H9 (cell line): Measurements from ENCODE around the gene KIF26B. TPM values are rescaled to one million over a fixed set of nuclear protein-coding genes. Genes with fewer than 3 reads are reported as not detected.

Experiments used
- DNase-seq: peaks from one replicate; pipeline ENCODE4 v3.0.0-alpha.2; 2017
- H2AFZ ChIP-seq: one replicate; pipeline ENCODE4 v1.6.1; 2013; ENCODE audit warnings: mild to moderate bottlenecking, low read length, control low read depth, moderate library complexity
- H2AK5ac ChIP-seq: 2 replicates; pipeline ENCODE4 v1.6.1; 2013; ENCODE audit warnings: low read length, control low read depth, mixed read lengths; ENCODE audit not compliant: insufficient read length
- H2BK120ac ChIP-seq: one replicate; pipeline ENCODE4 v1.6.1; 2013; ENCODE audit warnings: low read depth, mild to moderate bottlenecking, low read length, control low read depth, inconsistent platforms; ENCODE audit not compliant: poor library complexity, severe bottlenecking
- H2BK12ac ChIP-seq: 2 replicates; pipeline ENCODE4 v1.6.1; 2013; ENCODE audit warnings: low read length, control low read depth, mixed read lengths, low read depth; ENCODE audit not compliant: insufficient read length
- H2BK15ac ChIP-seq: 2 replicates; pipeline ENCODE4 v1.6.1; 2013; ENCODE audit warnings: low read depth, low read length, control low read depth
- H2BK20ac ChIP-seq: one replicate; pipeline ENCODE4 v1.6.1; 2013; ENCODE audit warnings: low read depth, mild to moderate bottlenecking, low read length, control low read depth, inconsistent platforms; ENCODE audit not compliant: poor library complexity, severe bottlenecking
- H2BK5ac ChIP-seq: 2 replicates; pipeline ENCODE4 v1.6.1; 2013; ENCODE audit warnings: low read length, control low read depth, mixed read lengths; ENCODE audit not compliant: insufficient read length
- H3K14ac ChIP-seq: 2 replicates; pipeline ENCODE4 v1.6.1; 2013; ENCODE audit warnings: low read length, control low read depth; ENCODE audit not compliant: insufficient read depth
- H3K18ac ChIP-seq: 2 replicates; pipeline ENCODE4 v1.6.1; 2013; ENCODE audit warnings: low read depth, mild to moderate bottlenecking, mixed read lengths, low read length, control low read depth; ENCODE audit not compliant: insufficient read length
- H3K23ac ChIP-seq: 2 replicates; pipeline ENCODE4 v1.6.1; 2013; ENCODE audit warnings: low read length, control low read depth, mixed read lengths, low read depth; ENCODE audit not compliant: insufficient read length
- H3K23me2 ChIP-seq: 2 replicates; pipeline ENCODE4 v1.6.1; 2013; ENCODE audit warnings: low read depth, mild to moderate bottlenecking, mixed read lengths, low read length, control low read depth; ENCODE audit not compliant: insufficient read length, poor library complexity, severe bottlenecking
- H3K27ac ChIP-seq: 2 replicates; pipeline ENCODE4 v1.5.1; 2013; ENCODE audit warnings: low read length, control low read depth, mixed read lengths, low read depth; ENCODE audit not compliant: insufficient read length
- H3K27me3 ChIP-seq: 2 replicates; pipeline ENCODE4 v1.6.1; 2013; ENCODE audit warnings: low read length, control low read depth, inconsistent platforms; ENCODE audit not compliant: insufficient read depth
- H3K4ac ChIP-seq: 2 replicates; pipeline ENCODE4 v1.6.1; 2013; ENCODE audit warnings: low read depth, mild to moderate bottlenecking, control low read depth, inconsistent platforms, low read length, moderate library complexity
- H3K4me1 ChIP-seq: 2 replicates; pipeline ENCODE4 v1.6.1; 2013; ENCODE audit warnings: low read length, control low read depth, inconsistent platforms; ENCODE audit not compliant: insufficient read depth
- H3K4me2 ChIP-seq: 2 replicates; pipeline ENCODE4 v1.6.1; 2013; ENCODE audit warnings: low read length, control low read depth, mixed read lengths; ENCODE audit not compliant: insufficient read length, insufficient read depth
- H3K56ac ChIP-seq: 2 replicates; pipeline ENCODE4 v1.6.1; 2013; ENCODE audit warnings: low read depth, mild to moderate bottlenecking, mixed read lengths, low read length, control low read depth; ENCODE audit not compliant: insufficient read length
- H3K79me1 ChIP-seq: 2 replicates; pipeline ENCODE4 v1.6.1; 2013; ENCODE audit warnings: low read depth, mild to moderate bottlenecking, moderate library complexity, low read length, control low read depth, inconsistent platforms; ENCODE audit not compliant: insufficient read depth, poor library complexity, severe bottlenecking
- H3K79me2 ChIP-seq: 2 replicates; pipeline ENCODE4 v1.6.1; 2013; ENCODE audit warnings: low read length, control low read depth, inconsistent platforms; ENCODE audit not compliant: insufficient read depth
- H3K9ac ChIP-seq: 2 replicates; pipeline ENCODE4 v1.6.1; 2013; ENCODE audit warnings: low read length, control low read depth, mixed read lengths; ENCODE audit not compliant: insufficient read length; ENCODE audit errors: extremely low read depth
- H3K9me3 ChIP-seq: one replicate; pipeline ENCODE4 v1.6.1; 2013; ENCODE audit warnings: low read depth, low read length, inconsistent platforms; ENCODE audit not compliant: control insufficient read depth
- H3T11ph ChIP-seq: one replicate; pipeline ENCODE4 v1.6.1; 2013; ENCODE audit warnings: mild to moderate bottlenecking, low read length, control low read depth, inconsistent platforms
- H4K20me1 ChIP-seq: one replicate; pipeline ENCODE4 v1.6.1; 2013; ENCODE audit not compliant: control insufficient read depth, insufficient read length, insufficient read depth
- H4K5ac ChIP-seq: 2 replicates; pipeline ENCODE4 v1.6.1; 2013; ENCODE audit warnings: low read depth, mild to moderate bottlenecking, mixed read lengths, low read length, control low read depth; ENCODE audit not compliant: insufficient read length
- H4K8ac ChIP-seq: replicated peaks from 2 replicates; pipeline ENCODE4 v1.6.1; 2013; ENCODE audit warnings: low read length, control low read depth, mixed read lengths, low read depth; ENCODE audit not compliant: insufficient read length
- H4K91ac ChIP-seq: 2 replicates; pipeline ENCODE4 v1.6.1; 2013; ENCODE audit warnings: low read depth, mild to moderate bottlenecking, moderate library complexity, mixed read lengths, low read length, control low read depth; ENCODE audit not compliant: insufficient read length
- H3K27ac Mint-ChIP-seq, 3 experiments: 2 replicates in 2 of 3; 3 replicates in 1 of 3; pipeline ENCODE4 v1.8.0; 2020 to 2021; ENCODE audit warnings: mixed read lengths in 3 of 3, mild to moderate bottlenecking in 1 of 3, moderate library complexity in 1 of 3
- H3K27me3 Mint-ChIP-seq: 2 replicates; pipeline ENCODE4 v1.8.0; 2021; ENCODE audit warnings: low read depth, mild to moderate bottlenecking, moderate library complexity, mixed read lengths
- H3K36me3 Mint-ChIP-seq, 3 experiments: 2 replicates in 2 of 3; 3 replicates in 1 of 3; pipeline ENCODE4 v1.8.0; 2020 to 2021; ENCODE audit warnings: low read depth in 3 of 3, mixed read lengths in 3 of 3; ENCODE audit not compliant: insufficient read depth in 1 of 3
- H3K4me1 Mint-ChIP-seq, 2 experiments: 2 replicates each; pipeline ENCODE4 v1.8.0; 2020; ENCODE audit warnings: mixed read lengths in 2 of 2
- H3K4me3 Mint-ChIP-seq, 2 experiments: 2 replicates in 1 of 2; 3 replicates in 1 of 2; pipeline ENCODE4 v1.8.0; 2020 to 2021; ENCODE audit warnings: mild to moderate bottlenecking in 2 of 2, mixed read lengths in 2 of 2, moderate library complexity in 1 of 2
- H3K9me3 Mint-ChIP-seq, 2 experiments: 2 replicates in 1 of 2; 3 replicates in 1 of 2; pipeline ENCODE4 v1.8.0; 2020; ENCODE audit warnings: mild to moderate bottlenecking in 2 of 2, mixed read lengths in 2 of 2, moderate library complexity in 1 of 2
- WGBS: extraction: QIAGEN DNeasy Blood & Tissue Kit; methylation state at CpG from one replicate; pipeline ENCODE4 v1.1.7; 2013; ENCODE audit warnings: missing lambda C conversion rate, low lambda C conversion rate, mixed read lengths; ENCODE audit not compliant: insufficient read length; ENCODE audit errors: extremely low coverage; 5-methylcytosine and 5-hydroxymethylcytosine counted together
- total RNA-seq: library from RNA; stranded (reverse); gene quantifications from 2 replicates; pipeline ENCODE4 v1.2.1, GENCODE V29; 2021
- TF ChIP-seq, protein P1 (sequence below): fragments of 200-600 bp; sonication (generic); conservative IDR thresholded peaks from 3 replicates; pipeline ENCODE4 v1.8.0; 2021; ENCODE audit warnings: antibody characterized with exemption, mild to moderate bottlenecking

Gene KIF26B
- total RNA-seq, 1 experiment from 2014 or later: 0.13 TPM

DNA sequence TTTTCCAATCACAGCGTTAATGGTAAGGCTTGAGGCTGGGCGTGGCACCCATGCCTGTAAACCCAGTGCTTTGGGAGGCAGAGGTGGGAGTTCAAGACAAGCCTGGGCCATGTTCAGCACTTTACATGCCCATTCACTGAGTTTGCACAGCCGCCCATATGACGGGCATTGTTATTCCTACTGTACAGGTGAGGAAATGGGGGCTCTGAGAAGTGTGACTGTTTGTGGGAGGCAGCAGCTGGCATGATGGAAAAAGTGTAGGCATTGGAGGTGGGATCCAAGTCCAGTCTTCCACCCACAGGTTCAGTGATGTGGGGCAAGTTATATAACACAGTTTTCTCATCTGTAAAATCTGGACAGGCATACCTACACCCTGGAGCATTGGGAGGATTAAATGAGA, 445.9 kb downstream of the KIF26B start:
- Mint-ChIP-seq H3K9me3 (no peaks in the 10 kb centered on the region), H3K27me3 (peaks cover 4% of the 10 kb centered on the region; the same call in 1 of the 2 replicates), H3K4me1 (peaks cover 3% of the 10 kb centered on the region in 2 experiments; a peak in 3 of 4 replicates), H3K36me3 (no peaks in the 10 kb centered on the region), H3K4me3 (no peak overlapping the region), H3K27ac (no peak overlapping the region)
- Histone ChIP-seq H3K14ac (no peak overlapping the region), H2BK5ac (no peak overlapping the region), H3T11ph (no peak overlapping the region), H3K9me3 (no peaks in the 10 kb centered on the region), H4K5ac (no peak overlapping the region), H3K56ac (no peak overlapping the region), H2BK12ac (no peak overlapping the region), H3K4ac (no peak overlapping the region), H3K18ac (no peak overlapping the region), H2AK5ac (no peak overlapping the region), H3K4me2 (no peak overlapping the region), H3K27me3 (no peaks in the 10 kb centered on the region), H3K23ac (no peak overlapping the region), H3K4me1 (no peaks in the 10 kb centered on the region), H3K9ac (no peak overlapping the region), H2BK120ac (no peak overlapping the region), H2BK15ac (no peak overlapping the region), H2BK20ac (no peak overlapping the region), H2AFZ (no peak overlapping the region), H3K79me1 (no peaks in the 10 kb centered on the region), H3K79me2 (no peaks in the 10 kb centered on the region), H3K27ac (no peak overlapping the region), H3K23me2 (no peaks in the 10 kb centered on the region), H4K91ac (no peak overlapping the region), H4K8ac (no peak overlapping the region), H4K20me1 (no peaks in the 10 kb centered on the region)
- DNase-seq: no peak
- TF ChIP-seq, protein P1, sequence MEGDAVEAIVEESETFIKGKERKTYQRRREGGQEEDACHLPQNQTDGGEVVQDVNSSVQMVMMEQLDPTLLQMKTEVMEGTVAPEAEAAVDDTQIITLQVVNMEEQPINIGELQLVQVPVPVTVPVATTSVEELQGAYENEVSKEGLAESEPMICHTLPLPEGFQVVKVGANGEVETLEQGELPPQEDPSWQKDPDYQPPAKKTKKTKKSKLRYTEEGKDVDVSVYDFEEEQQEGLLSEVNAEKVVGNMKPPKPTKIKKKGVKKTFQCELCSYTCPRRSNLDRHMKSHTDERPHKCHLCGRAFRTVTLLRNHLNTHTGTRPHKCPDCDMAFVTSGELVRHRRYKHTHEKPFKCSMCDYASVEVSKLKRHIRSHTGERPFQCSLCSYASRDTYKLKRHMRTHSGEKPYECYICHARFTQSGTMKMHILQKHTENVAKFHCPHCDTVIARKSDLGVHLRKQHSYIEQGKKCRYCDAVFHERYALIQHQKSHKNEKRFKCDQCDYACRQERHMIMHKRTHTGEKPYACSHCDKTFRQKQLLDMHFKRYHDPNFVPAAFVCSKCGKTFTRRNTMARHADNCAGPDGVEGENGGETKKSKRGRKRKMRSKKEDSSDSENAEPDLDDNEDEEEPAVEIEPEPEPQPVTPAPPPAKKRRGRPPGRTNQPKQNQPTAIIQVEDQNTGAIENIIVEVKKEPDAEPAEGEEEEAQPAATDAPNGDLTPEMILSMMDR: no peak
- no CpG with 5 or more reads among the region's 4 CpGs for WGBS
